K562 (cell line): ENCODE measurements around the gene DMD. TPM values are rescaled to one million over a fixed set of nuclear protein-coding genes. Genes with fewer than 3 reads are reported as not detected.

Source experiments
- ATAC-seq: fragments of 200-7000 bp; cut with Tn5 transposase; 3 replicates; pipeline ENCODE4 v1.9.1; 2020; ENCODE audit warnings: moderate library complexity
- BruUV-seq: library from RNA; stranded (reverse); fragments of 400-500 nt; replicated peaks from 2 replicates; lab custom pipeline; 2021; lab: Mats Ljungman, UMichigan
- CTCF ChIA-PET: fragments of 300-600 bp; formaldehyde crosslinking; extraction: SDS; loops from one replicate; lab custom pipeline; 2021; ENCODE audit warnings: low intra/inter-chr PET ratio; lab: Yijun Ruan, JAX
- POLR2A ChIA-PET: fragments of 300-600, 350-650 bp; sonication (Branson Sonifier 250); formaldehyde crosslinking; extraction: SDS; loops from one replicate; lab custom pipeline; 2021; ENCODE audit warnings: antibody characterized with exemption, inconsistent platforms; lab: Yijun Ruan, JAX
- DNase-seq, 4 experiments: peaks; one replicate each; pipeline versions ENCODE4 v3.0.0 to v3.0.0-alpha.2; 2011 to 2018; ENCODE audit warnings: low spot score in 3 of 4, mixed read lengths in 3 of 4; ENCODE audit errors: extremely low read depth in 1 of 4
- FAIRE-seq: peaks from 2 replicates; lab custom pipeline; 2011; peaks lifted over from hg19 to GRCh38; lab: Jason Lieb, UNC
- H2AFZ ChIP-seq: 2 replicates; pipeline ENCODE4 v1.6.0; 2011; ENCODE audit warnings: low read depth, low read length, control low read depth, inconsistent platforms
- H3K27ac ChIP-seq: fragments of 200-600 bp; 3 replicates; pipeline ENCODE4 v1.8.0; 2011; ENCODE audit warnings: low read depth, mild to moderate bottlenecking, control low read depth, inconsistent platforms, low read length, moderate library complexity, mixed read lengths; ENCODE audit errors: extremely low read depth
- H3K27me3 ChIP-seq, 2 experiments: fragments of 300-600 bp in 1 of 2; 2 replicates in 1 of 2; 3 replicates in 1 of 2; pipeline versions ENCODE4 v1.6.0 to v1.8.0; 2011; ENCODE audit warnings: inconsistent platforms in 2 of 2, low read length in 2 of 2, mild to moderate bottlenecking in 1 of 2, mixed read lengths in 1 of 2, moderate library complexity in 1 of 2; ENCODE audit not compliant: control insufficient read depth in 2 of 2, insufficient read depth in 2 of 2
- H3K36me3 ChIP-seq: fragments of 300-600 bp; 3 replicates; pipeline ENCODE4 v1.8.0; 2011; ENCODE audit warnings: mild to moderate bottlenecking, low read length, inconsistent platforms; ENCODE audit not compliant: control insufficient read depth, insufficient read depth
- H3K4me1 ChIP-seq, 2 experiments: fragments of 200-600 bp in 1 of 2; replicated peaks in 1 of 2; 2 replicates in 1 of 2; 3 replicates in 1 of 2; pipeline versions ENCODE4 v1.5.1 to v1.8.0; 2011; ENCODE audit warnings: inconsistent platforms in 2 of 2, low read length in 2 of 2, mild to moderate bottlenecking in 1 of 2, mixed read lengths in 1 of 2, moderate library complexity in 1 of 2; ENCODE audit not compliant: control insufficient read depth in 2 of 2, insufficient read depth in 2 of 2
- H3K4me2 ChIP-seq: 2 replicates; pipeline ENCODE4 v1.6.1; 2011; ENCODE audit warnings: low read length, control low read depth, inconsistent platforms, mixed read lengths; ENCODE audit not compliant: insufficient read depth
- H3K4me3 ChIP-seq: fragments of 200-600 bp; sonication (generic), shearing (Covaris generic); 2 replicates; pipeline ENCODE4 v1.5.1; 2016; ENCODE audit warnings: control low read depth, inconsistent platforms
- H3K79me2 ChIP-seq: fragments of 200-600 bp; 3 replicates; pipeline ENCODE4 v1.8.0; 2011; ENCODE audit warnings: low read length, inconsistent platforms; ENCODE audit not compliant: control insufficient read depth, insufficient read depth
- H3K9ac ChIP-seq, 2 experiments: 2 replicates each; pipeline versions ENCODE4 v1.6.0 to v1.6.1; 2011; ENCODE audit warnings: low read depth in 2 of 2, low read length in 2 of 2, control low read depth in 1 of 2, inconsistent platforms in 1 of 2, mild to moderate bottlenecking in 1 of 2, mixed read lengths in 1 of 2; ENCODE audit not compliant: insufficient read depth in 1 of 2
- H3K9me1 ChIP-seq: one replicate; pipeline ENCODE4 v1.6.0; 2011; ENCODE audit warnings: inconsistent platforms, mild to moderate bottlenecking, low read length, moderate library complexity; ENCODE audit not compliant: control insufficient read depth, insufficient read depth
- H3K9me3 ChIP-seq: replicated peaks from 2 replicates; pipeline ENCODE4 v1.5.1; 2011; ENCODE audit warnings: low read depth, low read length, inconsistent platforms; ENCODE audit not compliant: control insufficient read depth, insufficient read depth
- H4K20me1 ChIP-seq: replicated peaks from 2 replicates; pipeline ENCODE4 v1.6.1; 2011; ENCODE audit warnings: low read length, inconsistent platforms, mixed read lengths; ENCODE audit not compliant: control insufficient read depth, insufficient read depth
- BRCA1 ChIP-seq, 2 experiments: fragments of 450-650 bp in 1 of 2; sonication (generic) in 1 of 2; formaldehyde crosslinking in 1 of 2; IDR thresholded peaks; 2 replicates each; pipeline versions ENCODE4 v1.5.0 to v1.6.1; 2017 to 2020; ENCODE audit warnings: mild to moderate bottlenecking in 1 of 2, missing genetic modification reagents in 1 of 2
- EWSR1 ChIP-seq: fragments of 450-650 bp; IDR thresholded peaks from 2 replicates; pipeline ENCODE4 v1.6.1; 2018; ENCODE audit warnings: borderline replicate concordance, mild to moderate bottlenecking, low read depth, moderate library complexity; ENCODE audit not compliant: partially characterized antibody
- IFI16 ChIP-seq: fragments of 250-450 bp; sonication (Bioruptor Pico); IDR thresholded peaks from 2 replicates; pipeline ENCODE4 v2.1.2; 2022; ENCODE audit warnings: mild to moderate bottlenecking, inconsistent platforms
- KLF1 ChIP-seq: fragments of 450-650 bp; IDR thresholded peaks from 2 replicates; pipeline ENCODE4 v1.6.1; 2016; ENCODE audit warnings: missing genetic modification characterization, missing compliant biosample characterization
- LCOR ChIP-seq: sonication (generic); formaldehyde crosslinking; IDR thresholded peaks from 2 replicates; pipeline ENCODE4 v1.8.0; 2022; ENCODE audit warnings: mild to moderate bottlenecking, missing genetic modification reagents
- NELFE ChIP-seq: IDR thresholded peaks from 2 replicates; pipeline ENCODE4 v1.6.1; 2011; ENCODE audit warnings: mild to moderate bottlenecking; ENCODE audit not compliant: insufficient read depth, insufficient read length
- NFXL1 ChIP-seq: fragments of 450-650 bp; formaldehyde crosslinking; IDR thresholded peaks from 2 replicates; pipeline ENCODE4 v1.4.0; 2021; ENCODE audit warnings: mild to moderate bottlenecking
- POLR2AphosphoS2 ChIP-seq: IDR thresholded peaks from 2 replicates; pipeline ENCODE4 v1.6.1; 2012; ENCODE audit warnings: low read length, improper control_type of control experiment
- SMAD1 ChIP-seq: fragments of 150-350 bp; IDR thresholded peaks from 2 replicates; pipeline ENCODE4 v1.6.1; 2014; ENCODE audit warnings: low read length, low read depth; ENCODE audit not compliant: partially characterized antibody
- TSHZ1 ChIP-seq: fragments of 250-450 bp; sonication (Bioruptor Pico); IDR thresholded peaks from 2 replicates; pipeline ENCODE4 v1.4.0; 2020; ENCODE audit warnings: mild to moderate bottlenecking, moderate library complexity
- ZNF165 ChIP-seq: fragments of 250-450 bp; sonication (Bioruptor Pico); IDR thresholded peaks from 2 replicates; pipeline ENCODE4 v1.4.0; 2020; ENCODE audit warnings: borderline replicate concordance
- ZNF197 ChIP-seq: fragments of 200-800 bp; sonication (Bioruptor generic); IDR thresholded peaks from 2 replicates; pipeline ENCODE4 v1.6.1; 2016; ENCODE audit warnings: low read depth, missing genetic modification characterization, missing compliant biosample characterization
- ZNF511 ChIP-seq: sonication (generic); formaldehyde crosslinking; IDR thresholded peaks from 2 replicates; pipeline ENCODE4 v1.8.0; 2022; ENCODE audit warnings: mild to moderate bottlenecking, missing genetic modification reagents
- ZNF740 ChIP-seq, 3 experiments: fragments of 200-800 bp in 1 of 3; sonication (Bioruptor generic) in 1 of 3; sonication (generic) in 1 of 3; formaldehyde crosslinking in 1 of 3; IDR thresholded peaks; 2 replicates each; pipeline versions ENCODE4 v1.6.1 to v1.8.0; 2016 to 2022; ENCODE audit warnings: mild to moderate bottlenecking in 2 of 3, missing compliant biosample characterization in 2 of 3, missing genetic modification characterization in 2 of 3, missing genetic modification reagents in 1 of 3
- whole genome bisulfite sequencing: fragments of 100-300 bp; shearing (Covaris generic); methylation state at CpG from one replicate; pipeline ENCODE4 v1.1.6; 2016; ENCODE audit warnings: low coverage, mixed read lengths; ENCODE audit not compliant: insufficient coverage; ENCODE audit errors: missing lambda C conversion rate; 5-methylcytosine and 5-hydroxymethylcytosine counted together
- in situ Hi-C: fragments of 300-500 bp; cut with MboI; formaldehyde crosslinking; loops from 4 replicates; pipeline ENCODE4 v1.15.0; 2018; ENCODE audit warnings: inconsistent platforms, mixed read lengths
- intact Hi-C: fragments of 100-400 bp; cut with micrococcal nuclease; formaldehyde crosslinking; loops from 2 replicates; pipeline ENCODE4 v1.14.2; 2022
- polyA plus RNA-seq, 8 experiments: library from polyadenylated mRNA; depleted of rRNA in 4 of 8; stranded (reverse) in 5 of 8; unstranded in 3 of 8; fragments of >200 nt; fragmentation: Nextera tagmentation in 2 of 8; fragmentation: Illumina TruSeq in 1 of 8; extraction: Ambion mirVana in 2 of 8; extraction: Trizol in 1 of 8; gene quantifications; 2 replicates each; pipeline versions ENCODE4 v1.2.1 to v1.2.3, GENCODE V29; 2011 to 2014; ENCODE audit warnings: inconsistent platforms in 1 of 8, missing spikeins in 1 of 8
- total RNA-seq, 7 experiments: library from RNA; depleted of rRNA in 6 of 7; stranded (reverse); fragments of >200 nt in 6 of 7; fragmentation: Illumina TruSeq in 2 of 7; extraction: Trizol in 2 of 7; gene quantifications; 2 replicates each; pipeline versions ENCODE4 v1.2.1 to v1.2.3, GENCODE V29; 2011 to 2021; ENCODE audit warnings: low replicate concordance in 1 of 7

The DMD gene
- total and polyA plus RNA-seq, 9 of the 15 experiments (the other 6 are each of a cell fraction or from before 2014, with no cell fraction given): 3.8 to 20.4 (median 11.4) TPM

GRCh38 chrX:31232506-31232905, 1978.8 kb downstream of the DMD start:
- Histone ChIP-seq H3K27ac (no peak overlapping the region), H2AFZ (no peak overlapping the region), H3K9ac (no peak overlapping the region), H3K36me3 (no peaks in the 10 kb centered on the region), H3K9me1 (no peaks in the 10 kb centered on the region), H3K27me3 (no peaks in the 10 kb centered on the region), H3K9me3 (no peaks in the 10 kb centered on the region), H3K4me3 (no peak overlapping the region), H3K79me2 (no peaks in the 10 kb centered on the region), H3K4me2 (no peak overlapping the region), H3K4me1 (no peaks in the 10 kb centered on the region), H4K20me1 (no peaks in the 10 kb centered on the region; the same call in 1 of the 2 replicates)
- CTCF ChIA-PET: no interaction called here
- TF ChIP-seq KLF1 (tag) (no peak), SMAD1 (no peak), EWSR1 (no peak), ZNF511 (CRISPR knock-in tag) (no peak), ZNF165 (CRISPR knock-in tag) (no peak), TSHZ1 (no peak), NFXL1 (no peak), ZNF197 (CRISPR knock-in tag) (no peak), BRCA1 (IDR thresholded peaks at IDR 0.05) (no peak), BRCA1 (CRISPR knock-in tag; IDR thresholded peaks at IDR 0.05) (no peak), NELFE (no peak), LCOR (CRISPR knock-in tag) (no peak), ZNF740 (CRISPR knock-in tag; IDR thresholded peaks at IDR 0.05) (no peak), ZNF740 (tag; IDR thresholded peaks at IDR 0.05) (no peak), POLR2AphosphoS2 (no peak), IFI16 (CRISPR knock-in tag) (no peak)
- intact Hi-C loops: no loop called here
- in situ Hi-C loops: no loop called here
- POLR2A ChIA-PET: no interaction called here
- ATAC-seq (no peak), DNase-seq (no peak), FAIRE-seq (no peak)
- BruUV-seq: no TSS peak
- WGBS: 17% methylated on average over 3 of the region's 3 CpGs
